Measurements from ENCODE around the gene C9orf50. TPM values are rescaled to one million over a fixed set of nuclear protein-coding genes. Genes with fewer than 3 reads are reported as not detected.

Gene C9orf50
- total RNA-seq, 2 experiments from 2014 or later: not detected

- peak; percentile 26 for ATAC-seq
- peak; percentile 85 for DNase-seq
- Mint-ChIP-seq H3K4me1 (ENCODE audit: low read depth) (peaks cover 39% of the 10 kb centered on the region), H3K4me3 (peak overlapping the region; percentile 55), H3K27me3 (peaks cover 13% of the 10 kb centered on the region), H3K27ac (peak overlapping the region; percentile 68), H3K36me3 (ENCODE audit: low read depth) (peaks cover 20% of the 10 kb centered on the region), H3K9me3 (no peaks in the 10 kb centered on the region)
- peak; percentile 84 for TF ChIP-seq CTCF (IDR thresholded peaks at IDR 0.05)
- intact Hi-C loops (cut with micrococcal nuclease): no loop called here
- ChIA-PET CTCF (interaction anchor here (0.6 to 10.1 kb wide), 47 partner anchors 10 to 544 kb away, joined by 3 to 131 read pairs (median 4); partner anchors contain the start of gene DOLPP1), POLR2A (interaction anchor here (1.0 to 2.9 kb wide), 5 partner anchors 10 to 485 kb away, joined by 3 to 12 read pairs (median 6); partner anchors contain the start of genes ASB6 and IER5L)
These were observed 3.4 kb upstream of the C9orf50 start for GRCh38 chr9:129624168-129624759.

GRCh38 chr9:129623331-129623730 is 2.4 kb upstream of the C9orf50 start:
- peaks cover 32% of the 10 kb centered on the region for H3K4me1 Mint-ChIP-seq (ENCODE audit: low read depth)
- POLR2A ChIA-PET: interaction anchor here (0.6 kb wide), 1 partner anchor 103 kb away, joined by 3 read pairs; no protein-coding TSS in a partner anchor
- no peak overlapping the region for H3K4me3 Mint-ChIP-seq
- peaks cover 11% of the 10 kb centered on the region for H3K36me3 Mint-ChIP-seq (ENCODE audit: low read depth)
- CTCF ChIA-PET: interaction anchor here (1.0 to 10.1 kb wide), 10 partner anchors 9 to 493 kb away, joined by 3 to 131 read pairs (median 6); no protein-coding TSS in a partner anchor
- H3K9me3 Mint-ChIP-seq: peaks cover 1% of the 10 kb centered on the region
- intact Hi-C loops (cut with micrococcal nuclease): no loop called here
- DNase-seq (no peak), ATAC-seq (no peak)
- TF ChIP-seq CTCF (IDR thresholded peaks at IDR 0.05): no peak
- H3K27ac Mint-ChIP-seq: no peak overlapping the region
- H3K27me3 Mint-ChIP-seq: peaks cover 19% of the 10 kb centered on the region

GRCh38 chr9:129619787-129620668 is 873 bp downstream of the C9orf50 start:
- no peaks in the 10 kb centered on the region for H3K36me3 Mint-ChIP-seq (ENCODE audit: low read depth)
- no peak overlapping the region for H3K27ac Mint-ChIP-seq
- CTCF ChIA-PET: interaction anchor here (0.9 to 10.1 kb wide), 7 partner anchors 9 to 590 kb away, joined by 3 to 131 read pairs (median 8); partner anchors contain the start of gene ASB6
- POLR2A ChIA-PET: interaction anchor here (0.6 to 1.5 kb wide), 6 partner anchors 9 to 489 kb away, joined by 3 to 6 read pairs (median 3); partner anchors contain the start of gene IER5L
- peaks cover 13% of the 10 kb centered on the region for H3K4me1 Mint-ChIP-seq (ENCODE audit: low read depth)
- peaks cover 19% of the 10 kb centered on the region for H3K27me3 Mint-ChIP-seq
- ATAC-seq: peak; percentile 12
- peak; percentile 29 for TF ChIP-seq CTCF (IDR thresholded peaks at IDR 0.05)
- no peak for DNase-seq
- peaks cover 2% of the 10 kb centered on the region for H3K9me3 Mint-ChIP-seq
- intact Hi-C loops (cut with micrococcal nuclease): loop anchor here (10.0 kb wide), 1 partner anchor 445 kb away; the partner anchor contains the start of gene IER5L
- H3K4me3 Mint-ChIP-seq: no peak overlapping the region

GRCh38 chr9:129617167-129617566 is 3.7 kb downstream of the C9orf50 start:
- no peak overlapping the region for H3K27ac Mint-ChIP-seq

More at GRCh38 chr9:129617167-129617566, 3.7 kb downstream of the C9orf50 start:
- Mint-ChIP-seq H3K4me3 (no peak overlapping the region), H3K36me3 (ENCODE audit: low read depth) (no peaks in the 10 kb centered on the region), H3K27me3 (peaks cover 19% of the 10 kb centered on the region), H3K9me3 (peaks cover 2% of the 10 kb centered on the region), H3K4me1 (ENCODE audit: low read depth) (peaks cover 4% of the 10 kb centered on the region)
- intact Hi-C loops (cut with micrococcal nuclease): loop anchor here (10.0 kb wide), 1 partner anchor 442 kb away; the partner anchor contains the start of gene IER5L
- ATAC-seq (peak; percentile 63), DNase-seq (peak; percentile 50)
- ChIA-PET POLR2A (interaction anchor here (0.6 to 1.3 kb wide), 3 partner anchors 11 to 483 kb away, joined by 3 read pairs; no protein-coding TSS in a partner anchor), CTCF (no interaction called here)
- TF ChIP-seq CTCF (IDR thresholded peaks at IDR 0.05): peak; percentile 46
